ENCODE measurements around the gene PHF5A. TPM values are rescaled to one million over a fixed set of nuclear protein-coding genes. Genes with fewer than 3 reads are reported as not detected.
A peak's percentile ranks its signal among the peaks of the same experiment; 100 is the strongest.
"Not testable (repeated sequence)": the region's sequence is repeated elsewhere in the genome, so short reads cannot be mapped to it uniquely, and the experiment has no call there.

Gene PHF5A
- polyA plus RNA-seq, 3 donors from 2014 or later: 26.4 to 31.0 (median 29.9) TPM

GRCh38 chr22:41433480-41433879 lies 35.0 kb downstream of the PHF5A start:
- not testable (repeated sequence) for H3K9me3 Mint-ChIP-seq; H3K27ac Mint-ChIP-seq; H3K27me3 Mint-ChIP-seq (ENCODE audit: low read depth in 3 of 3); DNase-seq; H3K4me3 Mint-ChIP-seq
- Mint-ChIP-seq H3K36me3 (peaks cover 0 to 17% (median 0%) of the 10 kb centered on the region in 3 donors), H3K4me1 (peaks cover 15 to 26% of the 10 kb centered on the region in 2 donors)

GRCh38 chr22:41431656-41432055 lies 36.8 kb downstream of the PHF5A start:
- Mint-ChIP-seq H3K36me3 (peaks cover 0 to 16% (median 3%) of the 10 kb centered on the region in 3 donors), H3K27ac (peak overlapping the region in 3 of 6 donors; percentile 36 to 67 (median 40)), H3K4me3 (no peak overlapping the region), H3K4me1 (peaks cover 14 to 26% of the 10 kb centered on the region in 2 donors), H3K27me3 (ENCODE audit: low read depth in 3 of 3) (peaks cover 0 to 2% (median 1%) of the 10 kb centered on the region in 3 donors), H3K9me3 (no peaks in the 10 kb centered on the region)
- DNase-seq: no peak

- peaks cover 0 to 21% (median 9%) of the 10 kb centered on the region in 3 donors for H3K36me3 Mint-ChIP-seq
- peak overlapping the region in 1 of 6 donors; percentile 12 for H3K27ac Mint-ChIP-seq
- H3K27me3 Mint-ChIP-seq (ENCODE audit: low read depth in 3 of 3): peaks cover 1 to 2% (median 2%) of the 10 kb centered on the region in 3 donors
- no peak overlapping the region for H3K4me3 Mint-ChIP-seq
- H3K9me3 Mint-ChIP-seq: no peaks in the 10 kb centered on the region
- H3K4me1 Mint-ChIP-seq: peaks cover 12 to 23% of the 10 kb centered on the region in 2 donors
- no peak for DNase-seq
Observed at GRCh38 chr22:41429951-41430332, 38.5 kb downstream of the PHF5A start.

- no peak for DNase-seq
- Mint-ChIP-seq H3K27ac (no peak overlapping the region), H3K9me3 (no peaks in the 10 kb centered on the region), H3K27me3 (ENCODE audit: low read depth in 3 of 3) (peaks cover 1 to 2% (median 2%) of the 10 kb centered on the region in 3 donors), H3K4me1 (peaks cover 10 to 18% of the 10 kb centered on the region in 2 donors), H3K4me3 (no peak overlapping the region), H3K36me3 (peaks cover 0 to 21% (median 9%) of the 10 kb centered on the region in 3 donors)
Observed at GRCh38 chr22:41429232-41429950, 39.1 kb downstream of the PHF5A start.

- Mint-ChIP-seq H3K9me3 (no peaks in the 10 kb centered on the region), H3K27ac (peak overlapping the region; percentile 65 to 86 (median 76)), H3K27me3 (ENCODE audit: low read depth in 3 of 3) (peaks cover 0 to 2% (median 1%) of the 10 kb centered on the region in 3 donors), H3K4me1 (peaks cover 12 to 18% of the 10 kb centered on the region in 2 donors), H3K36me3 (peaks cover 0 to 12% (median 9%) of the 10 kb centered on the region in 3 donors), H3K4me3 (peak overlapping the region; percentile 21 to 55 (median 47))
- DNase-seq: peak; percentile 16 to 31 (median 28)
Observed at GRCh38 chr22:41425660-41426365, 42.7 kb downstream of the PHF5A start.

- Mint-ChIP-seq H3K9me3 (no peaks in the 10 kb centered on the region), H3K27ac (no peak overlapping the region), H3K4me1 (peaks cover 18 to 23% of the 10 kb centered on the region in 2 donors), H3K27me3 (ENCODE audit: low read depth in 3 of 3) (peaks cover 0 to 7% (median 0%) of the 10 kb centered on the region in 3 donors), H3K4me3 (no peak overlapping the region), H3K36me3 (no peaks in the 10 kb centered on the region)
- no peak for DNase-seq
Observed at GRCh38 chr22:41418717-41419116, 49.8 kb downstream of the PHF5A start.

- Mint-ChIP-seq H3K4me3 (no peak overlapping the region), H3K36me3 (no peaks in the 10 kb centered on the region), H3K4me1 (peaks cover 18 to 27% of the 10 kb centered on the region in 2 donors), H3K27me3 (ENCODE audit: low read depth in 3 of 3) (peaks cover 3 to 13% (median 4%) of the 10 kb centered on the region in 3 donors), H3K27ac (peak overlapping the region in 1 of 6 donors; percentile 48), H3K9me3 (no peaks in the 10 kb centered on the region)
- no peak for DNase-seq
Observed at GRCh38 chr22:41417622-41418390, 50.7 kb downstream of the PHF5A start.

GRCh38 chr22:41415554-41415953 lies 52.9 kb downstream of the PHF5A start:
- Mint-ChIP-seq H3K4me3 (peak overlapping the region; percentile 39 to 97 (median 96)), H3K36me3 (no peaks in the 10 kb centered on the region), H3K4me1 (peaks cover 24 to 34% of the 10 kb centered on the region in 2 donors), H3K27me3 (ENCODE audit: low read depth in 3 of 3) (peaks cover 3 to 14% (median 4%) of the 10 kb centered on the region in 3 donors), H3K27ac (peak overlapping the region in 5 of 6 donors; percentile 68 to 99 (median 98)), H3K9me3 (no peaks in the 10 kb centered on the region)
- no peak for DNase-seq

GRCh38 chr22:41411021-41411851 lies 57.3 kb downstream of the PHF5A start:
- H3K9me3 Mint-ChIP-seq: no peaks in the 10 kb centered on the region
- DNase-seq: no peak
- H3K4me3 Mint-ChIP-seq: peak overlapping the region in 4 of 5 donors; percentile 13 to 49 (median 21)
- peaks cover 24 to 30% of the 10 kb centered on the region in 2 donors for H3K4me1 Mint-ChIP-seq
- H3K36me3 Mint-ChIP-seq: no peaks in the 10 kb centered on the region
- H3K27ac Mint-ChIP-seq: peak overlapping the region; percentile 69 to 99 (median 86)
- H3K27me3 Mint-ChIP-seq (ENCODE audit: low read depth in 3 of 3): peaks cover 3 to 16% (median 4%) of the 10 kb centered on the region in 3 donors

- H3K4me3 Mint-ChIP-seq: peak overlapping the region in 1 of 5 donors; percentile 18
- peaks cover 3 to 15% (median 4%) of the 10 kb centered on the region in 3 donors for H3K27me3 Mint-ChIP-seq (ENCODE audit: low read depth in 3 of 3)
- H3K4me1 Mint-ChIP-seq: peaks cover 18 to 25% of the 10 kb centered on the region in 2 donors
- H3K27ac Mint-ChIP-seq: peak overlapping the region in 5 of 6 donors; percentile 45 to 75 (median 67)
- H3K9me3 Mint-ChIP-seq: no peaks in the 10 kb centered on the region
- no peak for DNase-seq
- no peaks in the 10 kb centered on the region for H3K36me3 Mint-ChIP-seq
Observed at GRCh38 chr22:41410311-41410751, 58.2 kb downstream of the PHF5A start.
